Epithelial cell of prostate (primary cell): ENCODE results near the gene EBF3.

Experiments used
- DNase-seq: peaks from one replicate; pipeline ENCODE4 v3.0.0-alpha.2; 2011; ENCODE audit warnings: low read depth, low spot score
- H3K27ac ChIP-seq: fragments of 450-650 bp; 2 replicates; pipeline ENCODE4 v1.5.1; 2017; ENCODE audit warnings: mild to moderate bottlenecking

The EBF3 gene

DNA sequence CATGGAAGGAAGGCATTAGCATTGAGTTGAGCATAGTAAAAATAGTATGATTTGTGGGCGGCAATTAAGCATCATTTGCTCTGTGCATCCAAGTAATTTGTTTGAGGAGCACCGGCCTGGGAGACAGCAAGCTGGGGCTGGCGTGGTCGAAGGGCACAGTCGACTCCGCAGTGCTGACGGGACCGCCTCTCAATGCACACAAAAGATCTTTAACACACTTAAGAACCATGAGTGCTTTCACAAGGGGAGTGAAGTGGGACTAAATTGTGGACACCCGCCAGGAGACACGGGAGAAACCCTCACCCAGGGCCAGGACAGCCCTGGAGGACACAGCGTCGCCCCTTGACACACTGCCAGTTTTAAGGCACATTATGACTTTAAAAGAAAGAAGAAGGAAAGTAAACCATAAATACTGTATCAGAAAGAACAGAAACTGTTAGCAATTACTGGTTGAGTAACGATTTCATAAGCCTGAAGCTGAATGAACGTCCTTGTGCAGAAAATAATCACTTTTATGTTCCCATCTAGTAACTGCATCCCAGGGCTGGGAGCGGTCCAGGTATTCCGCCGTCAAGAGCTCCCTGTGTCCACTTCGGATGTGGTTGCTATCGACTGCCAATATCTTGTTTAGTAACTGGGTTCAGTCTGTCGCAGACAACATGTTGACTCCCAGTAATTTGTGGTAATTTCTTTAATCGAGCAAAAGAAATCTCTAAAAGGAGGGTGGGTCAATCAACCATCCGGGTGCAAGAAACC is 102.1 kb downstream of the EBF3 start:
- DNase-seq = no peak
- no peak overlapping the region for H3K27ac ChIP-seq

- no peak overlapping the region for H3K27ac ChIP-seq
These were observed 103.7 kb downstream of the EBF3 start for GRCh38 chr10:129860396-129860795.

DNA sequence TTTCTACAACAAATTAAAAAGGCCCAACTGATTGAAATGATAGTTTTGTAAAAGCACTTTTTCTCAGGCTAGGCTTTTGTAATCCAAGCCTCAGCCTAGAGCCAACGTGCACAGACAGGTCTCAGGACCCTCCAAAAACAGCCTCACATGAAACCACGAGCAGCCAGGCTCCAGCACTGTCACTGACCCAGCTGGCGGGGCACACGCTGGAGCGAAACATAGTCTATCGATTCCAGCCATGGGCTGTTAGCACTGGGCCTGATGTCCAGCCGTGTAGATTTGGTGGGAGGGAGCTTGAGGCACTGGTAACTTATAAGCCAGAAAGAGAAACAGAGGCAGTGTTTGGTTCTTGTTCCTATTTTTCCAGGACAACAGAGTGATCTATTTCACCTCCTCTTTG is 104.5 kb downstream of the EBF3 start:
- no peak overlapping the region for H3K27ac ChIP-seq
- no peak for DNase-seq

More at GRCh38 chr10:129860396-129860795, 103.7 kb downstream of the EBF3 start:
- no peak for DNase-seq

DNA sequence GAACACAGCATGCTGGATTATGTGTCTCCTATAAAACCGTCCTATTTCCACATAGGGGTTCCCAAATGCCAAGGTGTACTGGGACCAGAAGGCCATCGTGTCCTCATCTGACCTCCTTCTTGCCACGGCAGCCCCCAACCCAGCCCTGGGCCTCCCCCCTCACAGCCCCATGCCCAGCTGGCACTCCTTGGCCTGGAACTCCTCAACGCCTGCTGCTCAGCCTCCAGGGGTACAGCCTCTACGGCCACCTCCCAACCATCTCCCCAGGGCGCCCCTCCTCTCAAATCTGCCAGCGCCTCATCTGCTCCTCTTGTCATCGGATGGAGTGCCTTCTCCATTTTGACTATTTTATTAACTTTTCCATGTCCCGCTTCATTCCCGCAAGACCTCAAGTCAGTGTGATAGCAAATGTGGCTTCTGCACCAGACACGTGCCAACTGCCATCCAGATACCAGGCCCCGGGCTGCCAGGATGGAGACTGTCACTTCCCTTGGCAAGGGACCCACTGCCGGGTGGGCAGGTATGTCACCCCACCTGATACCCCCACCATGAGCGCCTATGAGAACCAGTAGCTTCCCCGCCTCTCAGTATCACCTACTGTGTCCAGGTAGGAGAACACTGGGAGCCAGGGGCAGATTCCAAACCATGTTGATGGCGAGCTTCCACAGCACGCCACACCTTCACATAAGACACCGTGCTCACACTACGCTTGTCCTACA is 106.7 kb downstream of the EBF3 start:
- no peak for DNase-seq

DNA sequence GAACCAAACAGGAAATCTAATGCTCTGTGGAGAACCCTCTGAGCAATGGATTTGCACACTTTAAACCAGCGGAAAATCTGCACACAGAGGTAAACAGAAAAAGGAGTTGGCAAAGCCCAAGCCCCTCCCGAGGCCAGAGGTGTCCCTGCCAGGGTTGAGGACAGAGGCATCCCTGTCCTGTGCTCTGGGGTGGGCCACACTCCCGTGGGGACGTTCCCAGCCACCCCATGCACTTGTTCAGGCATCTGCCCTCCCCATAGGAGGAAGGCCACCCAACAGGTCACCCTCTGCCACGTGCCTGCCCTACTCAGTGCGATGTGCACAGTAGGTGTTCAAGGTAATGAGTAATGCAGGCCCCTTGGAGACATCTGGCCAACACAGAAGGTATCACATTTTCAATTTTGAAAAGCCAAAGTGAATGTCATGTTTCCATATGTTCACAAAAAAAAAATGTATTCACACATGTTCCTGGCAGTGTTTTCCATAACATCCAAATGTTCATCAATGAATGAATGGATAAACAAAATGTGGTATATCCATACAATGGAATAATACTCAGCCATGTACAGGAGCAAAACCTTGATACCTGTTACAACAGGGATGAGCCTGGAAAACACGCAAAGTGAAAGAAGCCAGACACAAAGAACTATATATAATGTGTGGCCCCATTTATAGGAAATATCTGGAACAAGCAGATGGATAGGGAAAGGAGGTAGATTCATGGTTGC is 108.1 kb downstream of the EBF3 start:
- H3K27ac ChIP-seq = no peak overlapping the region
- no peak for DNase-seq

More for the DNA sequence above, 106.7 kb downstream of the EBF3 start:
- H3K27ac ChIP-seq = no peak overlapping the region

GRCh38 chr10:129854796-129855705 is 109.0 kb downstream of the EBF3 start:
- H3K27ac ChIP-seq = no peak overlapping the region
- no peak for DNase-seq

DNA sequence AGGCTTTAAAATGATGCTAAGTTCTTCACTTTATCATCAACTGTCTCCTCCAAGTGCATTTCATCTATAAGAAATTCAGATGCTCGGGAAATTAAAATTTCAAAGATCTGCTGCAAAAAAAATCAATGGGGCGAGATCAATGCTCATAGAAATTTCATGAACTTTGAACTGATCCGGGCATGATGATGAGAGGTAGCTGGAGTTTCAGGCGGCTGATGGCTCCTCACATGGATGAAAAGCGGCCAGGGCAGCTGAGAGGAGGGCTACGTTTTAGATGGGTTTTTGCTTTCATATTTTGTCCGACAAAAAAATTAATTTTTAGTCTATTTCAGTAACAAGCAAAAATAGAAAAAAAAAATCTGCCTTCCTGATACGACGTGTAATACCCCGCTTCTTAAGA is 109.9 kb downstream of the EBF3 start:
- H3K27ac ChIP-seq = no peak overlapping the region
- DNase-seq = no peak

- H3K27ac ChIP-seq = no peak overlapping the region
- no peak for DNase-seq
These were observed 110.5 kb downstream of the EBF3 start for GRCh38 chr10:129853562-129853903.

DNA sequence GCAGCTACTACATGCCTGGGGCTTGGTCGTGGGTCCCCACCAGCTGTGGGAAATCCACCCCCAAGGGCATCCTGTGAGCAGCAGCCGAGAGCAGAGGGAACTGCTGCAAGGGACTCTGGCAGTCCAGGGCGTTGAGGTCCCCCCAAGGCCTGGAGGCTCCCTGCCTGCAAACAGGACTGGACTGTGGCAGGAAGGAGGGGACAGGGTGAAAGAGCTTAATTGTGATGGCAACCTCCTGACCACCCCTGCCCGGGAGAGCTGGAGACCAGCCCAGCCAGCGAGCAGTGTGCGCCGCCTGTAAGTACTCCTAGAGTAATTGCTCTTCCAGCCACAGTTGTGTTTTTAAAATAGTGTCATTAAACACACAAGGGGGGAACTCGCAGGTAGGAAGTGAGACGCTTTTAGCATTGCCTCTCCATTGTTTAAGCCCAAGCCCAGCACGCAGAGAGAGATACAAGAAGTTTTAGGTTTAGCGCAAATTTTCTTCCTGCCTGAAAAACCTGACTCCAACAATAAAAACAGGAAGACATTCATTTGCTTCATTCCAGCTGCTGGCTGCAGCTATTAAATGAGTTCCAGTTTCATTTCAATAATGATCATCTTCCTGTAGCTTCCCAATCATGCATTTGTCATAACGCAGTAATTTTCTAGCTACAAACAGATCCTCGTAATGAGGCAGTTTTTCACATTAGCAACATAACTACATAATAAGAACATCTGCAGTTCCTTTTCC is 111.1 kb downstream of the EBF3 start:
- DNase-seq = no peak
- H3K27ac ChIP-seq = no peak overlapping the region

DNA sequence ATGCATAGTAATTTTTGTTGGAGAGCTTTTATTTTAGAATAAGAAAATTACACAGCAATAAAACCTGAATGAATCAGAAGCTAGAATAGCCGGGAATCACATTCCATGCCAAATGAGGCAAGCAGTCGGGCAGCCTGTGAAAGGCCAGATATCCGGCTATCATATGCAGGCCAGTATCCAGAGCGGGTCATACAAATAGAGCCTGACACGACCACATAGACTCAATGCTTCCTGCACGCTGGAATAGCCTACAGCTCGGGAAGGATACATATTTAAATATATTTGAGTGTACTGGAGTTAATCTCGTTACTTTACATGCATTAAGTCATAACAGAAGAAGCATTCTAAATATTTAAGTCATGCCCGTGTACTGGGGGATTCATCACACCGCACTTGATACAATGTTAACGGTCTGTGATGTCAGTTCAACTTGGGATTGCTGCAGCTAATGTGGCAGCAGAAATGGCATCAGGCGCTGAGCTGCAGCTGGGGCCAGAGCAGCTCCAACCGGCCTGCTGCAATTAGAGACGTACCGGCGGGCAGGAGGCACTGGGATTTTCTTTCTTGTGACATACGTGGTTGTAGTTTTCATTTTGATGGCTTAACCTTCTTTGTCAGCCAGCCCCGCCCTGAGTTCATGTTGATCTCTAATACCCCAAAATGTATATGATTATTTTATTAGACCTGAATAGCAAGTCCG is 112.0 kb downstream of the EBF3 start:
- no peak for DNase-seq

GRCh38 chr10:129850790-129851189 is 113.3 kb downstream of the EBF3 start:
- no peak overlapping the region for H3K27ac ChIP-seq
- DNase-seq = no peak

More for the DNA sequence above, 112.0 kb downstream of the EBF3 start:
- no peak overlapping the region for H3K27ac ChIP-seq

DNA sequence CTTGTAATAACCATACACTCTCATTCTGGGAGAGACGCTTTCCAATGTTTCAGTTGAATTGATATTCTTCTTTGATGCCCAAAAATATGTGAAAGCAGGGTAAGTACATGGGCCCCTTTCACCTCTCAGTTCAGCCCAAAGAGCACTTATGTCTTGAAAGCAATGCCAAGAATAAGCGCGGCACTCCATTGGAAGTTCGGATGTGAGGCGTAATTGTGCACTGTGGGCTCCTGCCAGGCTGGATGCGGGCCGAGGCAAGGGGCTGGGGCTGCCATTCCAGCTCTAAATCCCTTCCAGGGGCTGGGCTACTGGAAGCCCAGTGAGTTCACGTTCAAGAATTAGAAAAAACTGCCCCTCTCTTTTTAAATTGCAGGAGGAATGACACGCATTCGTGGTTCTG is 113.8 kb downstream of the EBF3 start:
- H3K27ac ChIP-seq = no peak overlapping the region
- DNase-seq = no peak

DNA sequence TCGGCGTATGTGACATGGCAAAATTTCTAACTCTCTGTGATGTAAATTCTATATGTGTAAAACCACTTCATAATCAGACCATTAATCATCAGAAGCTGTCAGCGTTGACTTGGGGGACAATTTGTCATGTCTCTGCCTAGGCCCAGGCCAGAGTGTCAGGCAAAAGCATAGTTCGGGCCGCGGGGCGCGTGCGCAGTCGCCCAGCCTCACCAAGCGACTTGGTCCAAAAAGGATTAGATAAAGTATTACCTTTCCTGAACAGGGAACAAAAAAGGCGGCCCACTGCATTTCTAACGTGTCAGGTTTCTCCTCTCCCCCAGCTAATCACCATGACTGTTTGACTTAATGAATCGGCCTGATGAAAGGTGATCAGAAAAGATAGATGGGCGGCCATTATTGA is 114.2 kb downstream of the EBF3 start:
- no peak overlapping the region for H3K27ac ChIP-seq
- DNase-seq = no peak

DNA sequence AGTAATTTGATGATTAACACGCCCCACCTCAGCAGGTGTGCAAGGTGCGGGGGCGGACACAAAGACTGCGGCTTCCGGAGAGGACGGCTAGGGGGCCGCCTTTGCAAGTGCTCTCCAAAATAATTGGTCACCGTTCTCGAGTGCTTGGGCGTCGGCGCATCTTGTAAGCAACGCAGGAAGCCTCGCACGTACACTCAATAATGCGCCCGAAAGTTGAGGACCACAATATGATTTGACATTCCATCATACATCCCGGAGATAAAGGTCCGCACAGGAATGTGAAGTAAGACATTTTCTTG is 114.7 kb downstream of the EBF3 start:
- no peak overlapping the region for H3K27ac ChIP-seq
- DNase-seq = no peak

DNA sequence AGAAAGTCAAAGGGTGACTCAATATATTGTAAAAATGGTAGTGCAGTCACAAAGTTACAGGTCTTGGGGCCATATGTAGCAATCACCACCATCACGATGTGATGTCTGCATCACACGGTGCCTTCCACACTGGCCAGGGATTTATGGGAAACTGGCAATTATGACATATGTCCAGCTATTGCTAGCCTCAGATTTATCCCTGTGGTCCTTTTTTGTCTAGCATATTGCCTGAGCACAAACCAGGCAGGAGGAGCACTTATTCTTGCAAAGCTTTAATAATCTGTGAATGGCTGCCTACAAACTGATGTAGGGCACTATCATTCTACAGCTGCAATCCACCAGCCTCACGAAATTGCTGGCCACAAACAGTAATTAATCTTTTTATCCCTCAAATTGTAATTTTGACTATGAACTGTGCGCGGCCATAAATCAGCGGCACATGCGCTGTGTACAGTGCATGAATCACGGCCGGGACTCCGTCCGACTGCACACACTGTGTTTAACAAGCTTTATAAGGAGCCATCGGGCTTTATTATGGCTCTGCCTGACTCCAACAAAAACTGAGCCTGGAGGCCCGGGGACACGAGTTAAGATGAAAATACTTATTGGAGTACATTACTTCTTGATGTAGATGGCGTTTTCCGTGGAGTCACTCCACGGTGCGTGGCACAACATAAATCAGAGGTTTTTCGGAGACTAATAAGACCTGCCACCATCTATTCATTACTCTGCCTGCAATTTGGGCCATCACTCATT is 115.2 kb downstream of the EBF3 start:
- no peak overlapping the region for H3K27ac ChIP-seq
- DNase-seq = no peak

DNA sequence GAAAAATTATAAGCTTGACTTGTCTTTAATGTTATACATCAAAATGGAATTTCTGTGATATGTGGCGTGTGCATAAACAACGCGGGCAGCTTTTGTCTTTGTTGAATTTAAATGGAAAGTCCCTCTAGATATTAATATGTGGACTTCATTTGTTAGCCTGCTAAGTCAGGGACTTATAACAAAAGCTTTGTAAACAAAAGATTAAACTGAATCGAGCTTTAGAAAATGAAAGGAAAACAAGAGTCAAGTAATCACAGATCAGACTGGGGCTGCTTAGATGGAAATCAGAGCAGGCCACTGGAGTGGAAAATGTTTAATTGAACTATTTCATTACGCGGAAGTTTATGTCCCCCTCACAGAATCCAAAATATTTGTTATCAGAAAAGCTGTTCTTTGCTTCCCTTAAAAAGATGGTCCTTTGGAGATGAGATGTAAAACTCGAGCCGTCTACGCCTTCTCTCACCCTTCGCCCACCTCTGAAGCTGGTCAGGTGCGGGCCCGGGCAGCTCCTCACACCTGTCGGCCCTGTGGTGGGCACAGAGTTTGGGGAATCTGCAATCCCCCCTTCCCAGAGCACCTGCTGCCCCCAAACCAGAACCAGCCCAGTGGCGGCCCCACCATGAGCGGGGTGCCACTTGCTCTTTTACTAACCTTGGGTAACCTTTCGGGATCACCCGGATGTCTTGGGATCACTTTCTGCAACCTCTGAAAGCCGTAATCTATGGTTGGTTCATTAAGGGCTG is 116.2 kb downstream of the EBF3 start:
- no peak for DNase-seq
- H3K27ac ChIP-seq = no peak overlapping the region

GRCh38 chr10:129846991-129847391 is 117.1 kb downstream of the EBF3 start:
- DNase-seq = no peak
- no peak overlapping the region for H3K27ac ChIP-seq
